CD4-positive, alpha-beta T cell treated with Interleukin-15 for 1 hour (primary cell): ENCODE measurements around the gene FAM90A1.
"Not testable (repeated sequence)": the region's sequence is repeated elsewhere in the genome, so short reads cannot be mapped to it uniquely, and the experiment has no call there.

ENCODE experiments used
- DNase-seq: peaks from one replicate; pipeline ENCODE4 v3.0.0-alpha.2; 2020

FAM90A1 gene

GRCh38 chr12:8231666-8232608 lies 4.5 kb upstream of the FAM90A1 start:
- DNase-seq, result peak; percentile 67

- DNase-seq, result not testable (repeated sequence)
Observed at GRCh38 chr12:8231049-8231448, 3.6 kb upstream of the FAM90A1 start.

- not testable (repeated sequence) for DNase-seq
Observed at GRCh38 chr12:8229486-8229885, 2.1 kb upstream of the FAM90A1 start.

- not testable (repeated sequence) for DNase-seq
Observed at GRCh38 chr12:8228607-8229006, 1.2 kb upstream of the FAM90A1 start.

- DNase-seq, result not testable (repeated sequence)
Observed at GRCh38 chr12:8227732-8228077, 287 bp upstream of the FAM90A1 start.

- DNase-seq, result no peak
Observed at GRCh38 chr12:8226355-8226754, 1.1 kb downstream of the FAM90A1 start.

- DNase-seq, result not testable (repeated sequence)
Observed at GRCh38 chr12:8224782-8225181, 2.6 kb downstream of the FAM90A1 start.

GRCh38 chr12:8223646-8224045 lies 3.8 kb downstream of the FAM90A1 start:
- DNase-seq, result not testable (repeated sequence)

GRCh38 chr12:8222303-8222702 lies 5.1 kb downstream of the FAM90A1 start:
- DNase-seq, result not testable (repeated sequence)

- not testable (repeated sequence) for DNase-seq
Observed at GRCh38 chr12:8221844-8222243, 5.6 kb downstream of the FAM90A1 start.

- DNase-seq, result not testable (repeated sequence)
Observed at GRCh38 chr12:8221375-8221774, 6.0 kb downstream of the FAM90A1 start.

GRCh38 chr12:8218711-8219382 lies 8.6 kb downstream of the FAM90A1 start:
- DNase-seq, result not testable (repeated sequence)

- DNase-seq, result not testable (repeated sequence)
Observed at GRCh38 chr12:8197685-8198308, 29.6 kb downstream of the FAM90A1 start.

GRCh38 chr12:8188088-8188487 lies 39.3 kb downstream of the FAM90A1 start:
- DNase-seq, result not testable (repeated sequence)

GRCh38 chr12:8184206-8184605 lies 43.2 kb downstream of the FAM90A1 start:
- not testable (repeated sequence) for DNase-seq

GRCh38 chr12:8183346-8183745 lies 44.1 kb downstream of the FAM90A1 start:
- not testable (repeated sequence) for DNase-seq

GRCh38 chr12:8182923-8183322 lies 44.5 kb downstream of the FAM90A1 start:
- not testable (repeated sequence) for DNase-seq

GRCh38 chr12:8181271-8181670 lies 46.1 kb downstream of the FAM90A1 start:
- DNase-seq, result not testable (repeated sequence)

- peak; percentile 87 for DNase-seq
Observed at GRCh38 chr12:8179989-8180585, 47.3 kb downstream of the FAM90A1 start.

GRCh38 chr12:8172911-8173310 lies 54.5 kb downstream of the FAM90A1 start:
- DNase-seq, result not testable (repeated sequence)
